ENCODE measurements around the gene NLRP1. TPM values are rescaled to one million over a fixed set of nuclear protein-coding genes. Genes with fewer than 3 reads are reported as not detected.

Gene NLRP1
- total and polyA plus RNA-seq, 10 of the 15 experiments (the other 5 are each of a cell fraction or from before 2014, with no cell fraction given), result 2.8 to 21.8 (median 11.9) TPM

DNA sequence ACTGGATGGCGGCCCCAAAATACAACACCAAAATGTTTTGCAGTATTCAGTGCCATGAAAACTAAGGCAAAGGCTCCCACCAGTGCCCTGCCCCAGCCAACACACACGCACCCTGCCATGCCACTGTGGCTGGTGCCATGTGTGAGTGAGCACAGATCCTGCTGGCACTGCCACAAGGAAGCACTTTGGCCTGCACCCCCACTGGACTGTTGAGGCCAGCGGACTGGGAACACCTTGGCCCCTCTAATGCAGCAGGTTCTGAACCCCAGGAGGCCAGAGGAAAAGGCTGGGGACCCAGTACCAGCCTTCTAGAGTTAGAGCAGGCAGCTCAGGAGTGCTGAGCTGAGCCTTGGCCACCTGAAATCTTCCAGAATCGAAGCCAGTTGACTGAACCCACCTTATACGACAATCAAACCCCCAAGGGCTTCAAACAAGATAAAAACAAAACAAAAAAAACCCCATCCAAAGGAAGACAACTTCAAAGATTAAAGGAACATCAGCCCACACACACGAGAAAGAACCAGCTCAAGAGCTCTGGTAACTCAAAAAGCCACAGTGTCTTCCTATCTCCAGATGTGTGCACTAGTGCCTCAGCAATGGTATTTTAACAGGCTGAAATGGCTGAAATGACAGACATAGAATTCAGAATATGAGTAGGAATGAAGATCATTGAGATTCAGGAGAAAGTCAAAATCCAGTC is 21.5 kb downstream of the NLRP1 start:
- no peak overlapping the region for H3K9ac ChIP-seq (ENCODE audit: control insufficient read depth, insufficient read depth, low read length)
- no peaks in the 10 kb centered on the region for H3K27me3 ChIP-seq (replicated peaks in 1 of 2; ENCODE audit: control insufficient read depth in 2 of 2, insufficient read depth in 2 of 2, low read length in 1 of 2)
- ChIA-PET RAD21 (ENCODE audit: unreplicated experiment) (no interaction called here), CTCF (no interaction called here), SMC1A (ENCODE audit: uncharacterized antibody, unreplicated experiment) (no interaction called here), POLR2A (no interaction called here)
- H2AFZ ChIP-seq (ENCODE audit: control insufficient read depth, low read depth, low read length), result no peak overlapping the region
- no peak overlapping the region for H3K27ac ChIP-seq (ENCODE audit: control insufficient read depth, insufficient read depth)
- TF ChIP-seq BRCA1 (IDR thresholded peaks at IDR 0.05; ENCODE audit: low read depth, low read length), result no peak
- TF ChIP-seq, protein P1, sequence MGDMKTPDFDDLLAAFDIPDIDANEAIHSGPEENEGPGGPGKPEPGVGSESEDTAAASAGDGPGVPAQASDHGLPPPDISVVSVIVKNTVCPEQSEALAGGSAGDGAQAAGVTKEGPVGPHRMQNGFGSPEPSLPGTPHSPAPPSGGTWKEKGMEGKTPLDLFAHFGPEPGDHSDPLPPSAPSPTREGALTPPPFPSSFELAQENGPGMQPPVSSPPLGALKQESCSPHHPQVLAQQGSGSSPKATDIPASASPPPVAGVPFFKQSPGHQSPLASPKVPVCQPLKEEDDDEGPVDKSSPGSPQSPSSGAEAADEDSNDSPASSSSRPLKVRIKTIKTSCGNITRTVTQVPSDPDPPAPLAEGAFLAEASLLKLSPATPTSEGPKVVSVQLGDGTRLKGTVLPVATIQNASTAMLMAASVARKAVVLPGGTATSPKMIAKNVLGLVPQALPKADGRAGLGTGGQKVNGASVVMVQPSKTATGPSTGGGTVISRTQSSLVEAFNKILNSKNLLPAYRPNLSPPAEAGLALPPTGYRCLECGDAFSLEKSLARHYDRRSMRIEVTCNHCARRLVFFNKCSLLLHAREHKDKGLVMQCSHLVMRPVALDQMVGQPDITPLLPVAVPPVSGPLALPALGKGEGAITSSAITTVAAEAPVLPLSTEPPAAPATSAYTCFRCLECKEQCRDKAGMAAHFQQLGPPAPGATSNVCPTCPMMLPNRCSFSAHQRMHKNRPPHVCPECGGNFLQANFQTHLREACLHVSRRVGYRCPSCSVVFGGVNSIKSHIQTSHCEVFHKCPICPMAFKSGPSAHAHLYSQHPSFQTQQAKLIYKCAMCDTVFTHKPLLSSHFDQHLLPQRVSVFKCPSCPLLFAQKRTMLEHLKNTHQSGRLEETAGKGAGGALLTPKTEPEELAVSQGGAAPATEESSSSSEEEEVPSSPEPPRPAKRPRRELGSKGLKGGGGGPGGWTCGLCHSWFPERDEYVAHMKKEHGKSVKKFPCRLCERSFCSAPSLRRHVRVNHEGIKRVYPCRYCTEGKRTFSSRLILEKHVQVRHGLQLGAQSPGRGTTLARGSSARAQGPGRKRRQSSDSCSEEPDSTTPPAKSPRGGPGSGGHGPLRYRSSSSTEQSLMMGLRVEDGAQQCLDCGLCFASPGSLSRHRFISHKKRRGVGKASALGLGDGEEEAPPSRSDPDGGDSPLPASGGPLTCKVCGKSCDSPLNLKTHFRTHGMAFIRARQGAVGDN (IDR thresholded peaks at IDR 0.05), result no peak
- TF ChIP-seq, protein P2, sequence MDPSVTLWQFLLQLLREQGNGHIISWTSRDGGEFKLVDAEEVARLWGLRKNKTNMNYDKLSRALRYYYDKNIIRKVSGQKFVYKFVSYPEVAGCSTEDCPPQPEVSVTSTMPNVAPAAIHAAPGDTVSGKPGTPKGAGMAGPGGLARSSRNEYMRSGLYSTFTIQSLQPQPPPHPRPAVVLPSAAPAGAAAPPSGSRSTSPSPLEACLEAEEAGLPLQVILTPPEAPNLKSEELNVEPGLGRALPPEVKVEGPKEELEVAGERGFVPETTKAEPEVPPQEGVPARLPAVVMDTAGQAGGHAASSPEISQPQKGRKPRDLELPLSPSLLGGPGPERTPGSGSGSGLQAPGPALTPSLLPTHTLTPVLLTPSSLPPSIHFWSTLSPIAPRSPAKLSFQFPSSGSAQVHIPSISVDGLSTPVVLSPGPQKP (IDR thresholded peaks at IDR 0.05; ENCODE audit: low read depth, low read length), result no peak
- no peak for TF ChIP-seq KLF5 (IDR thresholded peaks at IDR 0.05; ENCODE audit: partially characterized antibody)
- TF ChIP-seq ZNF622 (IDR thresholded peaks at IDR 0.05), result no peak
- FAIRE-seq (no peak), ATAC-seq (no peak), DNase-seq (ENCODE audit: low read depth, low spot score) (no peak)
- no peak overlapping the region for H3K4me3 ChIP-seq
- no peaks in the 10 kb centered on the region for H3K4me1 ChIP-seq (ENCODE audit: control insufficient read depth, insufficient read depth, low read length)
- no TSS peak for BruUV-seq (replicated peaks)
- no peak overlapping the region for H3K4me2 ChIP-seq (ENCODE audit: control insufficient read depth, insufficient read depth)
- no peaks in the 10 kb centered on the region for H3K9me3 ChIP-seq (replicated peaks; ENCODE audit: control insufficient read depth, insufficient read depth, low read length)
- H3K36me3 ChIP-seq (ENCODE audit: control insufficient read depth in 2 of 2, insufficient read depth in 2 of 2, low read length in 1 of 2), result peaks cover 3 to 8% of the 10 kb centered on the region in 2 experiments; a peak in 3 of 4 replicates
- WGBS (ENCODE audit: insufficient coverage, insufficient replicate concordance, low lambda C conversion rate, missing lambda C conversion rate), result 87% methylated on average over 6 of the region's 6 CpGs
- intact Hi-C loops (cut with micrococcal nuclease; ENCODE audit: unreplicated experiment) (no loop called here), in situ Hi-C loops (cut with MboI) (no loop called here)
- H3K79me2 ChIP-seq (ENCODE audit: control insufficient read depth, insufficient read depth, low read length), result no peaks in the 10 kb centered on the region
- no peaks in the 10 kb centered on the region for H4K20me1 ChIP-seq (ENCODE audit: control insufficient read depth, insufficient read depth)
